A549 (cell line): ENCODE results near the gene CRMP1.

ENCODE experiments used
- BHLHE40 ChIP-seq: IDR thresholded peaks from 2 replicates; pipeline ENCODE4 v1.6.1; 2012; ENCODE audit warnings: low read depth, low read length, inconsistent platforms
- KDM5A ChIP-seq: fragments of 200-600 bp; sonication (generic); IDR thresholded peaks from 2 replicates; pipeline ENCODE4 v1.6.1; 2016; ENCODE audit warnings: antibody characterized with exemption, mild to moderate bottlenecking
- POLR2A ChIP-seq: IDR thresholded peaks from 2 replicates; pipeline ENCODE4 v1.6.1; 2012; ENCODE audit warnings: mild to moderate bottlenecking, low read length
- TF ChIP-seq, protein P1 (sequence below): fragments of 450-650 bp; IDR thresholded peaks from 2 replicates; pipeline ENCODE4 v1.6.1; 2014; ENCODE audit warnings: antibody characterized with exemption
- TF ChIP-seq, protein P2 (sequence below): IDR thresholded peaks from 2 replicates; pipeline ENCODE4 v1.6.1; 2012
- TF ChIP-seq, protein P3 (sequence below): fragments of >200 bp; sonication (Bioruptor Twin); formaldehyde crosslinking; IDR thresholded peaks from 3 replicates; pipeline ENCODE4 v1.5.1; 2016
- TF ChIP-seq, protein P4 (sequence below): fragments of 150-350 bp; IDR thresholded peaks from 2 replicates; pipeline ENCODE4 v1.6.1; 2014; ENCODE audit warnings: low read depth, mild to moderate bottlenecking, low read length
- TF ChIP-seq, protein P5 (sequence below): IDR thresholded peaks from 2 replicates; pipeline ENCODE4 v1.6.1; 2012; ENCODE audit warnings: low read depth, borderline replicate concordance

DNA sequence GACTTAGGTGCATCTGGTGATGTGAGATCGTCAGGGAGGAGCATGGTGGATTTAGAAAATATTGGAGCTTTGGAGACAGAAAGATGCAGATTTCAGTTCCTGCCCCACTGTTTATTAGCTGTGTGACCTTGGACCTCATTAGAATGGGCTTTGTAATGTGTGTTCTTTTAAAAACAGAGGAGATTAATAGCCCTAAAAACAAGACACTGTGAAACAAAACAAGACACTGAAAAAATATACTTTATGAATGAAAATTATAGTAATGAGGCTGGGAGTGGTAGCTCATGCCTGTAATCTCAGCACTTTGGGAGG is 102.4 kb downstream of the CRMP1 start:
- TF ChIP-seq, protein P1, sequence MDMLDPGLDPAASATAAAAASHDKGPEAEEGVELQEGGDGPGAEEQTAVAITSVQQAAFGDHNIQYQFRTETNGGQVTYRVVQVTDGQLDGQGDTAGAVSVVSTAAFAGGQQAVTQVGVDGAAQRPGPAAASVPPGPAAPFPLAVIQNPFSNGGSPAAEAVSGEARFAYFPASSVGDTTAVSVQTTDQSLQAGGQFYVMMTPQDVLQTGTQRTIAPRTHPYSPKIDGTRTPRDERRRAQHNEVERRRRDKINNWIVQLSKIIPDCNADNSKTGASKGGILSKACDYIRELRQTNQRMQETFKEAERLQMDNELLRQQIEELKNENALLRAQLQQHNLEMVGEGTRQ: no peak
- TF ChIP-seq, protein P2, sequence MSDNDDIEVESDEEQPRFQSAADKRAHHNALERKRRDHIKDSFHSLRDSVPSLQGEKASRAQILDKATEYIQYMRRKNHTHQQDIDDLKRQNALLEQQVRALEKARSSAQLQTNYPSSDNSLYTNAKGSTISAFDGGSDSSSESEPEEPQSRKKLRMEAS: no peak
- TF ChIP-seq, protein P3, sequence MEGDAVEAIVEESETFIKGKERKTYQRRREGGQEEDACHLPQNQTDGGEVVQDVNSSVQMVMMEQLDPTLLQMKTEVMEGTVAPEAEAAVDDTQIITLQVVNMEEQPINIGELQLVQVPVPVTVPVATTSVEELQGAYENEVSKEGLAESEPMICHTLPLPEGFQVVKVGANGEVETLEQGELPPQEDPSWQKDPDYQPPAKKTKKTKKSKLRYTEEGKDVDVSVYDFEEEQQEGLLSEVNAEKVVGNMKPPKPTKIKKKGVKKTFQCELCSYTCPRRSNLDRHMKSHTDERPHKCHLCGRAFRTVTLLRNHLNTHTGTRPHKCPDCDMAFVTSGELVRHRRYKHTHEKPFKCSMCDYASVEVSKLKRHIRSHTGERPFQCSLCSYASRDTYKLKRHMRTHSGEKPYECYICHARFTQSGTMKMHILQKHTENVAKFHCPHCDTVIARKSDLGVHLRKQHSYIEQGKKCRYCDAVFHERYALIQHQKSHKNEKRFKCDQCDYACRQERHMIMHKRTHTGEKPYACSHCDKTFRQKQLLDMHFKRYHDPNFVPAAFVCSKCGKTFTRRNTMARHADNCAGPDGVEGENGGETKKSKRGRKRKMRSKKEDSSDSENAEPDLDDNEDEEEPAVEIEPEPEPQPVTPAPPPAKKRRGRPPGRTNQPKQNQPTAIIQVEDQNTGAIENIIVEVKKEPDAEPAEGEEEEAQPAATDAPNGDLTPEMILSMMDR: peak; percentile 3; the same call in 1 of the 3 replicates
- no peak for TF ChIP-seq KDM5A
- TF ChIP-seq, protein P4, sequence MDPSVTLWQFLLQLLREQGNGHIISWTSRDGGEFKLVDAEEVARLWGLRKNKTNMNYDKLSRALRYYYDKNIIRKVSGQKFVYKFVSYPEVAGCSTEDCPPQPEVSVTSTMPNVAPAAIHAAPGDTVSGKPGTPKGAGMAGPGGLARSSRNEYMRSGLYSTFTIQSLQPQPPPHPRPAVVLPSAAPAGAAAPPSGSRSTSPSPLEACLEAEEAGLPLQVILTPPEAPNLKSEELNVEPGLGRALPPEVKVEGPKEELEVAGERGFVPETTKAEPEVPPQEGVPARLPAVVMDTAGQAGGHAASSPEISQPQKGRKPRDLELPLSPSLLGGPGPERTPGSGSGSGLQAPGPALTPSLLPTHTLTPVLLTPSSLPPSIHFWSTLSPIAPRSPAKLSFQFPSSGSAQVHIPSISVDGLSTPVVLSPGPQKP: no peak
- TF ChIP-seq, protein P5, sequence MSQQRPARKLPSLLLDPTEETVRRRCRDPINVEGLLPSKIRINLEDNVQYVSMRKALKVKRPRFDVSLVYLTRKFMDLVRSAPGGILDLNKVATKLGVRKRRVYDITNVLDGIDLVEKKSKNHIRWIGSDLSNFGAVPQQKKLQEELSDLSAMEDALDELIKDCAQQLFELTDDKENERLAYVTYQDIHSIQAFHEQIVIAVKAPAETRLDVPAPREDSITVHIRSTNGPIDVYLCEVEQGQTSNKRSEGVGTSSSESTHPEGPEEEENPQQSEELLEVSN: no peak
- TF ChIP-seq POLR2A: no peak
- no peak for TF ChIP-seq BHLHE40
